Mesendoderm (in vitro differentiated cells): ENCODE measurements around the gene SKAP1.
A peak's percentile ranks its signal among the peaks of the same experiment; 100 is the strongest.

Source experiments
- DNase-seq: peaks from one replicate; pipeline ENCODE4 v3.0.0; 2013
- H2AK5ac ChIP-seq: 2 replicates; pipeline ENCODE4 v1.6.1; 2013; ENCODE audit warnings: low read length, inconsistent platforms
- H2BK120ac ChIP-seq: 2 replicates; pipeline ENCODE4 v1.6.1; 2013; ENCODE audit warnings: low read depth, mild to moderate bottlenecking, low read length, moderate library complexity, mixed read lengths
- H2BK15ac ChIP-seq: replicated peaks from 2 replicates; pipeline ENCODE4 v1.6.1; 2013; ENCODE audit warnings: low read depth, mild to moderate bottlenecking, moderate library complexity
- H2BK5ac ChIP-seq: 2 replicates; pipeline ENCODE4 v1.6.1; 2013; ENCODE audit warnings: low read length, inconsistent platforms
- H3K18ac ChIP-seq: 2 replicates; pipeline ENCODE4 v1.6.1; 2013; ENCODE audit warnings: mild to moderate bottlenecking, low read length, mixed read lengths
- H3K23ac ChIP-seq: one replicate; pipeline ENCODE4 v1.6.1; 2013; ENCODE audit warnings: low read length
- H3K27ac ChIP-seq: 2 replicates; pipeline ENCODE4 v1.5.1; 2013; ENCODE audit warnings: low read depth, mild to moderate bottlenecking, inconsistent platforms, low read length, moderate library complexity
- H3K27me3 ChIP-seq: 2 replicates; pipeline ENCODE4 v1.6.1; 2013; ENCODE audit warnings: low read length, control low read depth, mild to moderate bottlenecking, inconsistent platforms; ENCODE audit not compliant: insufficient read depth, poor library complexity
- H3K36me3 ChIP-seq: 2 replicates; pipeline ENCODE4 v1.6.1; 2013; ENCODE audit warnings: low read length, inconsistent platforms; ENCODE audit not compliant: control insufficient read depth, insufficient read depth
- H3K4ac ChIP-seq: one replicate; pipeline ENCODE4 v1.6.1; 2013; ENCODE audit warnings: low read depth, mild to moderate bottlenecking, low read length, moderate library complexity
- H3K4me1 ChIP-seq: 2 replicates; pipeline ENCODE4 v1.6.1; 2013; ENCODE audit warnings: low read depth, low read length, inconsistent platforms; ENCODE audit not compliant: control insufficient read depth
- H3K4me2 ChIP-seq: 2 replicates; pipeline ENCODE4 v1.6.1; 2013; ENCODE audit warnings: low read length
- H3K4me3 ChIP-seq: 2 replicates; pipeline ENCODE4 v1.5.1; 2013; ENCODE audit warnings: mild to moderate bottlenecking, low read length
- H3K56ac ChIP-seq: one replicate; pipeline ENCODE4 v1.6.1; 2013; ENCODE audit warnings: low read length
- H3K79me1 ChIP-seq: 2 replicates; pipeline ENCODE4 v1.6.1; 2013; ENCODE audit warnings: low read length, inconsistent platforms
- H3K79me2 ChIP-seq: 2 replicates; pipeline ENCODE4 v1.6.1; 2013; ENCODE audit warnings: mild to moderate bottlenecking, low read length; ENCODE audit not compliant: control insufficient read depth, insufficient read depth
- H3K9ac ChIP-seq: 2 replicates; pipeline ENCODE4 v1.6.1; 2013; ENCODE audit warnings: low read length, inconsistent platforms
- H4K5ac ChIP-seq: one replicate; pipeline ENCODE4 v1.6.1; 2013; ENCODE audit warnings: low read length
- H4K8ac ChIP-seq: one replicate; pipeline ENCODE4 v1.6.1; 2013; ENCODE audit warnings: low read depth, mild to moderate bottlenecking, control low read depth, low read length, moderate library complexity
- whole genome bisulfite sequencing: extraction: QIAGEN DNeasy Blood & Tissue Kit; methylation state at CpG from one replicate; pipeline ENCODE4 v1.1.7; 2013; ENCODE audit warnings: low lambda C conversion rate, missing lambda C conversion rate; ENCODE audit not compliant: insufficient coverage; ENCODE audit errors: extremely low coverage; 5-methylcytosine and 5-hydroxymethylcytosine counted together

Gene SKAP1

GRCh38 chr17:48125829-48126531 is 304.0 kb downstream of the SKAP1 start:
- H3K79me1 ChIP-seq = no peaks in the 10 kb centered on the region
- H3K79me2 ChIP-seq = no peaks in the 10 kb centered on the region
- H2BK120ac ChIP-seq = no peak overlapping the region
- no peak overlapping the region for H3K4ac ChIP-seq
- H2AK5ac ChIP-seq = no peak overlapping the region
- H3K4me2 ChIP-seq = no peak overlapping the region
- no peak overlapping the region for H3K23ac ChIP-seq
- no peak overlapping the region for H3K18ac ChIP-seq
- H3K27ac ChIP-seq = no peak overlapping the region
- H3K4me1 ChIP-seq = no peaks in the 10 kb centered on the region
- H3K36me3 ChIP-seq = no peaks in the 10 kb centered on the region
- DNase-seq = no peak
- H3K9ac ChIP-seq = no peak overlapping the region
- H2BK15ac ChIP-seq = no peak overlapping the region
- no peak overlapping the region for H3K4me3 ChIP-seq
- no peaks in the 10 kb centered on the region for H3K27me3 ChIP-seq
- H4K5ac ChIP-seq = no peak overlapping the region
- no CpG with 5 or more reads among the region's 9 CpGs for WGBS
- H3K56ac ChIP-seq = no peak overlapping the region
- H2BK5ac ChIP-seq = no peak overlapping the region
- H4K8ac ChIP-seq = no peak overlapping the region

GRCh38 chr17:48123776-48124388 is 306.1 kb downstream of the SKAP1 start:
- Histone ChIP-seq H2BK15ac (no peak overlapping the region), H3K4ac (no peak overlapping the region), H3K4me2 (no peak overlapping the region), H3K18ac (no peak overlapping the region), H2BK120ac (no peak overlapping the region), H3K9ac (no peak overlapping the region), H4K8ac (no peak overlapping the region), H3K4me3 (no peak overlapping the region), H3K56ac (no peak overlapping the region), H3K36me3 (peaks cover 2% of the 10 kb centered on the region), H3K27me3 (no peaks in the 10 kb centered on the region), H2AK5ac (no peak overlapping the region), H3K27ac (no peak overlapping the region), H3K79me2 (no peaks in the 10 kb centered on the region), H2BK5ac (no peak overlapping the region), H3K4me1 (no peaks in the 10 kb centered on the region), H4K5ac (no peak overlapping the region), H3K23ac (no peak overlapping the region), H3K79me1 (no peaks in the 10 kb centered on the region)
- WGBS = no CpG with 5 or more reads among the region's 4 CpGs
- DNase-seq = no peak

- H3K4me2 ChIP-seq = no peak overlapping the region
- H4K8ac ChIP-seq = no peak overlapping the region
- no peak overlapping the region for H4K5ac ChIP-seq
- no peak overlapping the region for H3K23ac ChIP-seq
- DNase-seq = peak; percentile 37
- H3K4me3 ChIP-seq = no peak overlapping the region
- H2BK15ac ChIP-seq = no peak overlapping the region
- H3K18ac ChIP-seq = no peak overlapping the region
- WGBS = no CpG with 5 or more reads among the region's 6 CpGs
- H3K56ac ChIP-seq = no peak overlapping the region
- no peaks in the 10 kb centered on the region for H3K79me2 ChIP-seq
- no peaks in the 10 kb centered on the region for H3K79me1 ChIP-seq
- H3K36me3 ChIP-seq = peaks cover 3% of the 10 kb centered on the region
- no peak overlapping the region for H3K4ac ChIP-seq
- H3K27me3 ChIP-seq = no peaks in the 10 kb centered on the region
- no peak overlapping the region for H3K27ac ChIP-seq
- no peak overlapping the region for H3K9ac ChIP-seq
- H2AK5ac ChIP-seq = no peak overlapping the region
- H2BK5ac ChIP-seq = no peak overlapping the region
- no peak overlapping the region for H2BK120ac ChIP-seq
- H3K4me1 ChIP-seq = no peaks in the 10 kb centered on the region
Measured at GRCh38 chr17:48123111-48123510, 306.9 kb downstream of the SKAP1 start.

GRCh38 chr17:48122665-48123045 is 307.4 kb downstream of the SKAP1 start:
- WGBS = no CpG with 5 or more reads among the region's 3 CpGs
- no peaks in the 10 kb centered on the region for H3K27me3 ChIP-seq
- no peak overlapping the region for H3K18ac ChIP-seq
- no peak overlapping the region for H3K4me2 ChIP-seq
- no peak overlapping the region for H3K27ac ChIP-seq
- H3K23ac ChIP-seq = no peak overlapping the region
- H3K36me3 ChIP-seq = peaks cover 3% of the 10 kb centered on the region
- no peak overlapping the region for H4K8ac ChIP-seq
- no peak overlapping the region for H2BK15ac ChIP-seq
- DNase-seq = no peak
- H2BK5ac ChIP-seq = no peak overlapping the region
- H3K79me2 ChIP-seq = no peaks in the 10 kb centered on the region
- H3K4me1 ChIP-seq = no peaks in the 10 kb centered on the region
- H3K79me1 ChIP-seq = no peaks in the 10 kb centered on the region
- H3K9ac ChIP-seq = no peak overlapping the region
- no peak overlapping the region for H3K56ac ChIP-seq
- no peak overlapping the region for H3K4me3 ChIP-seq
- no peak overlapping the region for H2AK5ac ChIP-seq
- no peak overlapping the region for H2BK120ac ChIP-seq
- no peak overlapping the region for H4K5ac ChIP-seq
- H3K4ac ChIP-seq = no peak overlapping the region

GRCh38 chr17:48121923-48122664 is 307.9 kb downstream of the SKAP1 start:
- Histone ChIP-seq H3K4ac (no peak overlapping the region), H3K23ac (no peak overlapping the region), H2BK5ac (no peak overlapping the region), H2AK5ac (no peak overlapping the region), H3K27me3 (no peaks in the 10 kb centered on the region), H3K18ac (no peak overlapping the region), H3K4me2 (no peak overlapping the region), H3K4me1 (no peaks in the 10 kb centered on the region), H3K4me3 (no peak overlapping the region), H3K79me1 (no peaks in the 10 kb centered on the region), H3K79me2 (no peaks in the 10 kb centered on the region), H3K27ac (no peak overlapping the region), H3K56ac (no peak overlapping the region), H3K36me3 (peaks cover 3% of the 10 kb centered on the region), H4K5ac (no peak overlapping the region), H4K8ac (no peak overlapping the region), H2BK15ac (no peak overlapping the region), H2BK120ac (no peak overlapping the region), H3K9ac (no peak overlapping the region)
- DNase-seq = no peak
- no CpG with 5 or more reads among the region's 9 CpGs for WGBS
